Measurements from ENCODE around the gene FUT7.

DNA sequence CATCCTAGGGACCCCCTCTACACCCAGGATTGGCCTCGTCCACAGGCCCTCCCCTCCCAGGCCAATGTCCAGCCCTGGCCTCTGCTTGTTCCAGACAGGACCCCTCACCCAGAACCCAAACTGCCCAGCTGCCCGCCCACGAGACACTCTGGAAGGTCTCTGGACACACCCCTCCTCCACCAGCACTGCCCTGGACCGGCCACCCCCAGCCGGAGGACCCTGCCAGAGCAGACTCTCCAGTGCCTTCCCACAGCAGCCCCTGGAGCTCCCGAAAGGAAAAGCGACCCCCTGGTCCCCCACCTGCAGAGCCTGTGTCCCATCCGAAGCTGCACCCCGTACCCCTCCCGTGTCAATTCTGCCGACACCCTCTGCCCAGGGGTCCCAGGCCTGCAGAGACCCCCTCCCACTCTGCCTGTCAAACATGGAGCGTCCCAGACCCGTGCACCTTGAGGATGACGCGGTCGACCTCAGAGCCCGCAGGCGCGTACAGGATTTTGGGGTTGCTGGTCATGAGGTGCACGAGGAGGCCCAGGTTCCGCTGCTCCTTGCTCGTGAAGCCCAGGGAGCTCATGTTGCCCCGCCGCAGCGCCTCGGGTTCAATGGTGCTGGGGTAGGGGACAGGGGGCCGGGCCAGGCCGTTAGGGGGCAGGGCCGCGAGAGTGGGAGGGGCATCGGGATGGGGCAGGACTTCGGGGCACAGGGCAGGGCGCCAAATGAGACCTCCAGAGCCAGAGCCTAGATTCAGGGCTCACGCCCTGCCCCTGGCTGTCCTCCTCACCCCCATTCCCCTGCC, 11.8 kb downstream of the FUT7 start:
- no peak for TF ChIP-seq CTCF (conservative IDR thresholded peaks at IDR 0.05; ENCODE audit: low read depth, low read length)
- TF ChIP-seq EZH2 (IDR thresholded peaks at IDR 0.05; ENCODE audit: borderline replicate concordance, low read depth, low read length, poor library complexity, severe bottlenecking): no peak
